ENCODE results near the gene CCDC3. TPM values are rescaled to one million over a fixed set of nuclear protein-coding genes. Genes with fewer than 3 reads are reported as not detected.
"Not testable (repeated sequence)": the region's sequence is repeated elsewhere in the genome, so short reads cannot be mapped to it uniquely, and the experiment has no call there.

Gene CCDC3
- total and polyA plus RNA-seq, 4 donors, result 46.5 to 166 (median 84.6) TPM

- ATAC-seq (ENCODE audit: low FRiP score) (no peak), DNase-seq (no peak)
- H3K36me3 ChIP-seq (ENCODE audit: control insufficient read depth in 1 of 2, insufficient read depth in 2 of 2, low read length in 1 of 2), result no peaks in the 10 kb centered on the region
- no peaks in the 10 kb centered on the region for H3K27me3 ChIP-seq (ENCODE audit: control insufficient read depth in 1 of 2, insufficient read depth in 2 of 2, low read length in 1 of 2)
- H3K4me1 ChIP-seq (ENCODE audit: control insufficient read depth in 1 of 2, insufficient read depth in 2 of 2, low read length in 2 of 2), result peaks cover 2 to 3% of the 10 kb centered on the region in 2 donors
- no peaks in the 10 kb centered on the region for H3K9me3 ChIP-seq (ENCODE audit: control insufficient read depth, low read length)
- no peak overlapping the region for H3K27ac ChIP-seq (ENCODE audit: low read depth in 1 of 2, low read length in 2 of 2)
- 78 to 87% methylated on average over 6 of the region's 6 CpGs for WGBS, 2 donors
- intact Hi-C loops (cut with DNase I), result loop anchor here in 1 of 2 donors (5.0 kb wide), 1 partner anchor 37 kb away; the partner anchor contains the start of gene CCDC3
- no peak overlapping the region for H3K4me3 ChIP-seq (ENCODE audit: low read length in 2 of 2)
Observed at GRCh38 chr10:13039761-13040160, 38.2 kb upstream of the CCDC3 start.

GRCh38 chr10:13038391-13038790, 36.9 kb upstream of the CCDC3 start:
- H3K27me3 ChIP-seq (ENCODE audit: control insufficient read depth in 1 of 2, insufficient read depth in 2 of 2, low read length in 1 of 2), result no peaks in the 10 kb centered on the region
- no peaks in the 10 kb centered on the region for H3K9me3 ChIP-seq (ENCODE audit: control insufficient read depth, low read length)
- DNase-seq (no peak), ATAC-seq (ENCODE audit: low FRiP score) (no peak)
- 27 to 36% methylated on average over 2 of the region's 2 CpGs for WGBS, 2 donors
- H3K4me3 ChIP-seq (ENCODE audit: low read length in 2 of 2), result no peak overlapping the region
- no peak overlapping the region for H3K27ac ChIP-seq (ENCODE audit: low read depth in 1 of 2, low read length in 2 of 2)
- H3K36me3 ChIP-seq (ENCODE audit: control insufficient read depth in 1 of 2, insufficient read depth in 2 of 2, low read length in 1 of 2), result no peaks in the 10 kb centered on the region
- peaks cover 2 to 3% of the 10 kb centered on the region in 2 donors for H3K4me1 ChIP-seq (ENCODE audit: control insufficient read depth in 1 of 2, insufficient read depth in 2 of 2, low read length in 2 of 2)
- intact Hi-C loops (cut with DNase I), result loop anchor here in 1 of 2 donors (5.0 kb wide), 1 partner anchor 36 kb away; the partner anchor contains the start of gene CCDC3

- ATAC-seq (ENCODE audit: low FRiP score), result no peak
- no peaks in the 10 kb centered on the region for H3K9me3 ChIP-seq (ENCODE audit: control insufficient read depth, low read length)
- H3K4me1 ChIP-seq (ENCODE audit: control insufficient read depth in 1 of 2, insufficient read depth in 2 of 2, low read length in 2 of 2), result peaks cover 2 to 3% of the 10 kb centered on the region in 2 donors
- 97 to 98% methylated on average over 2 of the region's 2 CpGs for WGBS, 2 donors
- no peak overlapping the region for H3K4me3 ChIP-seq (ENCODE audit: low read length in 2 of 2)
- no peak overlapping the region for H3K27ac ChIP-seq (ENCODE audit: low read depth in 1 of 2, low read length in 2 of 2)
- no peak for DNase-seq
- no peaks in the 10 kb centered on the region for H3K36me3 ChIP-seq (ENCODE audit: control insufficient read depth in 1 of 2, insufficient read depth in 2 of 2, low read length in 1 of 2)
- intact Hi-C loops (cut with DNase I), result loop anchor here in 1 of 2 donors (5.0 kb wide), 1 partner anchor 36 kb away; the partner anchor contains the start of gene CCDC3
- no peaks in the 10 kb centered on the region for H3K27me3 ChIP-seq (ENCODE audit: control insufficient read depth in 1 of 2, insufficient read depth in 2 of 2, low read length in 1 of 2)
Observed at GRCh38 chr10:13037832-13038231, 36.3 kb upstream of the CCDC3 start.

- intact Hi-C loops (cut with DNase I), result loop anchor here in 1 of 2 donors (5.0 kb wide), 1 partner anchor 35 kb away; the partner anchor contains the start of gene CCDC3
- Histone ChIP-seq H3K9me3 (ENCODE audit: control insufficient read depth, low read length) (no peaks in the 10 kb centered on the region), H3K36me3 (ENCODE audit: control insufficient read depth in 1 of 2, insufficient read depth in 2 of 2, low read length in 1 of 2) (no peaks in the 10 kb centered on the region), H3K27me3 (ENCODE audit: control insufficient read depth in 1 of 2, insufficient read depth in 2 of 2, low read length in 1 of 2) (no peaks in the 10 kb centered on the region), H3K27ac (ENCODE audit: low read depth in 1 of 2, low read length in 2 of 2) (no peak overlapping the region), H3K4me3 (ENCODE audit: low read length in 2 of 2) (no peak overlapping the region), H3K4me1 (ENCODE audit: control insufficient read depth in 1 of 2, insufficient read depth in 2 of 2, low read length in 2 of 2) (peaks cover 2 to 3% of the 10 kb centered on the region in 2 donors)
- 7 to 11% methylated on average over 4 of the region's 4 CpGs for WGBS, 2 donors
- peak in 1 of 2 donors; percentile 54 for DNase-seq
- ATAC-seq (ENCODE audit: low FRiP score), result no peak
Observed at GRCh38 chr10:13036841-13037240, 35.3 kb upstream of the CCDC3 start.

GRCh38 chr10:13035731-13036130, 34.2 kb upstream of the CCDC3 start:
- H3K4me1 ChIP-seq (ENCODE audit: control insufficient read depth in 1 of 2, insufficient read depth in 2 of 2, low read length in 2 of 2); H3K36me3 ChIP-seq (ENCODE audit: control insufficient read depth in 1 of 2, insufficient read depth in 2 of 2, low read length in 1 of 2); DNase-seq; ATAC-seq (ENCODE audit: low FRiP score); H3K27ac ChIP-seq (ENCODE audit: low read depth in 1 of 2, low read length in 2 of 2); H3K9me3 ChIP-seq (ENCODE audit: control insufficient read depth, low read length); H3K4me3 ChIP-seq (ENCODE audit: low read length in 2 of 2); H3K27me3 ChIP-seq (ENCODE audit: control insufficient read depth in 1 of 2, insufficient read depth in 2 of 2, low read length in 1 of 2): not testable (repeated sequence)
- 84 to 88% methylated on average over 9 of the region's 9 CpGs for WGBS, 2 donors
- intact Hi-C loops (cut with DNase I), result loop anchor here in 1 of 2 donors (5.0 kb wide), 1 partner anchor 33 kb away; the partner anchor contains the start of gene CCDC3

- Histone ChIP-seq H3K9me3 (ENCODE audit: control insufficient read depth, low read length) (peaks cover 4% of the 10 kb centered on the region), H3K27ac (ENCODE audit: low read depth in 1 of 2, low read length in 2 of 2) (no peak overlapping the region), H3K4me3 (ENCODE audit: low read length in 2 of 2) (no peak overlapping the region), H3K4me1 (ENCODE audit: control insufficient read depth in 1 of 2, insufficient read depth in 2 of 2, low read length in 2 of 2) (no peaks in the 10 kb centered on the region), H3K27me3 (ENCODE audit: control insufficient read depth in 1 of 2, insufficient read depth in 2 of 2, low read length in 1 of 2) (no peaks in the 10 kb centered on the region), H3K36me3 (ENCODE audit: control insufficient read depth in 1 of 2, insufficient read depth in 2 of 2, low read length in 1 of 2) (no peaks in the 10 kb centered on the region)
- WGBS, 2 donors, result 77 to 81% methylated on average over 5 of the region's 5 CpGs
- intact Hi-C loops (cut with DNase I), result no loop called here
- no peak for ATAC-seq (ENCODE audit: low FRiP score)
- DNase-seq, result no peak
Observed at GRCh38 chr10:13026873-13027272, 25.4 kb upstream of the CCDC3 start.

GRCh38 chr10:13023754-13024153, 22.2 kb upstream of the CCDC3 start:
- no peaks in the 10 kb centered on the region for H3K36me3 ChIP-seq (ENCODE audit: control insufficient read depth in 1 of 2, insufficient read depth in 2 of 2, low read length in 1 of 2)
- H3K27me3 ChIP-seq (ENCODE audit: control insufficient read depth in 1 of 2, insufficient read depth in 2 of 2, low read length in 1 of 2), result no peaks in the 10 kb centered on the region
- no peak overlapping the region for H3K4me3 ChIP-seq (ENCODE audit: low read length in 2 of 2)
- H3K4me1 ChIP-seq (ENCODE audit: control insufficient read depth in 1 of 2, insufficient read depth in 2 of 2, low read length in 2 of 2), result no peaks in the 10 kb centered on the region
- H3K9me3 ChIP-seq (ENCODE audit: control insufficient read depth, low read length), result peaks cover 4% of the 10 kb centered on the region
- WGBS, 2 donors, result 82 to 90% methylated on average over 2 of the region's 2 CpGs
- ATAC-seq (ENCODE audit: low FRiP score) (no peak), DNase-seq (no peak)
- intact Hi-C loops (cut with DNase I), result no loop called here
- no peak overlapping the region for H3K27ac ChIP-seq (ENCODE audit: low read depth in 1 of 2, low read length in 2 of 2)

GRCh38 chr10:13019280-13019679, 17.8 kb upstream of the CCDC3 start:
- no peaks in the 10 kb centered on the region for H3K36me3 ChIP-seq (ENCODE audit: control insufficient read depth in 1 of 2, insufficient read depth in 2 of 2, low read length in 1 of 2)
- ATAC-seq (ENCODE audit: low FRiP score), result no peak
- H3K4me1 ChIP-seq (ENCODE audit: control insufficient read depth in 1 of 2, insufficient read depth in 2 of 2, low read length in 2 of 2), result no peaks in the 10 kb centered on the region
- H3K27me3 ChIP-seq (ENCODE audit: control insufficient read depth in 1 of 2, insufficient read depth in 2 of 2, low read length in 1 of 2), result no peaks in the 10 kb centered on the region
- H3K9me3 ChIP-seq (ENCODE audit: control insufficient read depth, low read length), result peaks cover 4% of the 10 kb centered on the region
- H3K27ac ChIP-seq (ENCODE audit: low read depth in 1 of 2, low read length in 2 of 2), result no peak overlapping the region
- intact Hi-C loops (cut with DNase I), result no loop called here
- no peak overlapping the region for H3K4me3 ChIP-seq (ENCODE audit: low read length in 2 of 2)
- WGBS, 2 donors, result 57 to 59% methylated on average over 8 of the region's 8 CpGs
- no peak for DNase-seq

GRCh38 chr10:13018171-13018570, 16.7 kb upstream of the CCDC3 start:
- Histone ChIP-seq H3K36me3 (ENCODE audit: control insufficient read depth in 1 of 2, insufficient read depth in 2 of 2, low read length in 1 of 2) (no peaks in the 10 kb centered on the region), H3K27me3 (ENCODE audit: control insufficient read depth in 1 of 2, insufficient read depth in 2 of 2, low read length in 1 of 2) (no peaks in the 10 kb centered on the region), H3K4me3 (ENCODE audit: low read length in 2 of 2) (no peak overlapping the region), H3K9me3 (ENCODE audit: control insufficient read depth, low read length) (no peaks in the 10 kb centered on the region), H3K4me1 (ENCODE audit: control insufficient read depth in 1 of 2, insufficient read depth in 2 of 2, low read length in 2 of 2) (no peaks in the 10 kb centered on the region), H3K27ac (ENCODE audit: low read depth in 1 of 2, low read length in 2 of 2) (no peak overlapping the region)
- 96% methylated on average over 3 of the region's 3 CpGs for WGBS, 2 donors
- intact Hi-C loops (cut with DNase I), result no loop called here
- ATAC-seq (ENCODE audit: low FRiP score) (no peak), DNase-seq (no peak)
